Hematopoietic multipotent progenitor cell treated with erythropoietin and hydrocortisone succinate and interleukin-3 and kit ligand, for 8 days (in vitro differentiated cells): ENCODE data around the gene FEZ2.

Experiments used
- DNase-seq: peaks from one replicate; pipeline ENCODE4 v3.0.0-alpha.2; 2015

FEZ2 gene

DNA sequence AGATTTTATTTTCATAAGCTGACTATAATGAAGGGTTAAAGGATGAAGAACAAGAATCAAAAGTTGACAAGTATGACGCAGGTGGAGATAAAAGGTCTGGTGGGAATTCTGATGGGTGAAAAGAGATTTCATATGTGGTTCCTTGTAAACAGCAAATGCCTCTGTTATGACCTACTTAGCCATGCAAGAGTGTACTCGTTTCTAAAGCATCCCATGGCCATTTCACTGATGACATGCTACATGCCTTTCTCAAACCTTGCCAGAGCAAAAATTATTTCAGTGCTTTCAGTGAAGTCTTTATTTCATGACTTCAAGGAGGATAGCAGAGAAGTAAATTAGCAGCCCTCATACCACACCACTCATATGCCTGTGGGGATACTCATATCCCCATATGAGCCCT is 71.7 kb downstream of the FEZ2 start:
- no peak for DNase-seq

DNA sequence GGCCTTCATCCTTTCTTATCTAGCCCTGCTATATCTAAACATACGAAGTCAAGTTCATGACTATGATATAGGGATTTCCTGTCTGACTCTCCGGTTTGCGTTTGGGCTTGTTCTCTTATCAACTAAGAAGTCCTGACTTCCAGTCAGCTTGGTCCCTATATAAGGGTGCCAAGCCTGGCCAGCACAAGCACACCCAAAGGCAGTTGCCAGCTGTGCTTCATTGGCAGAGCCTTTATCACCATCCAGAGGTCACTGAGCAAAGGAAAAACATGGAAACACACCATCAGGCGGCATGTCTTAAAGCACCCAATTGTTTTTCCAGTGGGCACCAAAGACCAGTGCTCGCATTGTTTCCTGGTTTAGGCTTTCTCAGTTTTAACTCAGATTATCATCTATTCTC is 72.7 kb downstream of the FEZ2 start:
- no peak for DNase-seq

DNA sequence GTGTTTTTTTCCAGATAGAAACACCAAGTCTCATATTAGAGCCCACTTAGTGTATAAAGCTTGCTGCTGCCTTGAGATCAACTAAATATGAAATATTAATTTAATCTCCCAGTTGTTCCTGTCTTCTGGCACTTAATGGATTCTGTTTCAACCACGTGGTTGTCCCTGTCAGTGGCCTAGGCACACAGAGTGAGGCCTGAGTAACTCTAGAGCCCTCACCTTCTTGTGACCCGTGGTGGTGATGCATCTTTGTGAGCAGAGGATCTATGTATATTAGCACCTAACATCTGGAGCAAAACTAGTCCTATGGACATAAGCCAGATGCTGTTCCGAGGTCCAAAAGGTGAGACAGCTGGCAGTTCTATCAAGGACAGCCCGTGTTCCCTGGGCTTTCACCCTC is 74.8 kb downstream of the FEZ2 start:
- DNase-seq: no peak

DNA sequence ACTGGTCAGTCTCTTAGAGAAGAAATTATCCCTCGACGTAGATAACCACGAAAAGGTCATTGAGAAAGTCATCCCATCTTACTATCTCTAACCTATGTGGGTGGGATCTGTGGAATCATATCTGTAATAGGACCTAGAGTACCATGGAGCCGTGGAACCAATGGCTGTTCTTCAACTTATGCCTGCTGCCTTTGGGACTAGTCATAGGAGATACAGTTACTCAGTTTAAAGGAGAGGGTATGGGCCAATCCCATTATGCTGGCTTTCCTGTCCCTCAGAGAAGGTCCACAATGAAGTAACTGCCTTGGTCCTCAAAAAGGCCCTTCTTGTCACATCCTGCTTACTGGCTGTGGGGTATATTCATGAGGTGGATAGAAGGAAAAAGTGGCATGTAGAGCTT is 77.5 kb downstream of the FEZ2 start:
- no peak for DNase-seq

DNA sequence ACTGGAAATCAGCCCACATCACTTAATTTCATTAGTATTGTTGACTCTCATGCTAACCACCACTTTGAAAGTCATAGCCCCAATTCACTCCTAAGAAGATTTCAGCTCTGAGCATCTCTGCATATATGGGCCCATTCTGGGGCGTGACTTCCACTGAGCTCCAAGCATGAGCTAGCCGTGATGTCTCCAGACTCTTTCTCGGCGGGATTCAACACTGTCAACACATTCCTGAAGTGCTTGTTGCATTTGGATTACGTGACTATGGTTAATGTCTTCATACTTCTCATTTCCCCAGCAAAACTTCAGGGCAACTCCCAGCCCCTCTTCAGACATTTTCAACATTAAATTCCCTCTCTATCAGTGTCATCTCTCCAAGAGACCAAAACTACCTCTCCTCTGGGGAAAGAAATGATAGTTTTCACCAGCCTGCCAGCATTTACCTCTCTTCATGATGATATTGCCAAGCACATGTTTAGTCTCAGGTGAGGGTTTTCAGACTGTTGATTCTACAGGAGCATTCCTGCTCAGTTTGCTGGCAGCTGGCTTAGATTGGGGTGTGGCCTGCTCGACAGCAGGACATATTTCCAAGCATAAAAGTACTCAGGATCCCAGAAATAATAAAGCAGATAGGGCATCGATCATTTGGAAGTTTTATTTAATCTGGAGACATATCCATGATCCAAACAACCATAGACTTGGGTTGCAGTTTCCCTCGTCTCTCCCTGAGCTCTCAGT is 81.7 kb downstream of the FEZ2 start:
- DNase-seq: no peak

DNA sequence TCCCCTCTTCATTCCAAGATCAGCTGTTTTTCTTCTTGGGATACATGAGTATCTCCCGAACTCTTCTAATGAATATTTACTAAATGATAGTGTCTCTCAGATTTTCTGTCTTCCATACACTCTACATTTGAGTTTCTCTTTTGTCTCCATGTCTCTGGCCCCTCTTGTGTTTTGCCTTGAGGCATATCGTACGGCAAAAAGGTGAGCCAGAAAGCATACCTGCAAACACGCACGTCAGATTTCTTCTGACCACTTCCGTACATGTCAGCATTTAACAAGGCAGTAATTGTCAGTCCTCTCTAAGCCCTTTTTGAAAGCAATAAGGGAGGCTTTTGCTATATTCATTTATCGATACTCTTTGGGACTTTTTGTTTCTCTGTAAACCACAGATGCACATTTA is 82.4 kb downstream of the FEZ2 start:
- no peak for DNase-seq

DNA sequence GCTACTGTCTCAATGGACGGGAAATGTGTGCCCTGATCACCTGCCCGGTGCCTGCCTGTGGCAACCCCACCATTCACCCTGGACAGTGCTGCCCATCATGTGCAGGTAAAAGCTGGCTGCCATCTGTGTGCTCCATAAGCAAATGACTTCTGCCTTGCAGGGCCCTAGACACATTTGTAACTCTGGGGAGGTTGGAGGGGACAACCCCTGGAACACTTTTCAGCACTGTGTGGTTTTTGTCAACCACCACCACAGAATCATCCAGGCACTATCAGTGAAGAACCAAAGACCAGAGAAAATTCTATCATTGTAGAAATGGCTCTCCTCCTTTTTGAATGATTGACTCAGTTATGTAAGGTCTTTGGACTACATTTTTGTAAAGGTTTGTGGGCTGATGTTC is 84.3 kb downstream of the FEZ2 start:
- DNase-seq: no peak

DNA sequence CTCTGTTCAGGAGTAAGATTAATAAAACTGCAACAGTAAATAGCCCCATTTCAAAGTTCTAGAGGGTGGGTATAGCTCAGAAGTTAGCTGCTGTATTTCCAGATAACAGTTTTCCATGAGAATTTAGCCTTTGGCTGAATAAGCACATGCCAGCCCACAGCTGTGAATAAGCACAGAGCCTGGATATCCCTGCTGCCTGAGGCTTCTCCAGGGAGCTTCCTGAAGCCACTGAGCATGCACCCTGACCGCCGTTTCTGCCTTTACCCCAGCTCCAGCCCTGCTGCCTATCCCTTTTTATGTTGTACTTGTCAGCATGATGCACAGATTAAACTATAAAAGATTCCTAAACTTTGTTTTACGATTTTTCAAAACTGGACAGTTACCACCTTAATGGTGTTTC is 85.3 kb downstream of the FEZ2 start:
- DNase-seq: no peak

DNA sequence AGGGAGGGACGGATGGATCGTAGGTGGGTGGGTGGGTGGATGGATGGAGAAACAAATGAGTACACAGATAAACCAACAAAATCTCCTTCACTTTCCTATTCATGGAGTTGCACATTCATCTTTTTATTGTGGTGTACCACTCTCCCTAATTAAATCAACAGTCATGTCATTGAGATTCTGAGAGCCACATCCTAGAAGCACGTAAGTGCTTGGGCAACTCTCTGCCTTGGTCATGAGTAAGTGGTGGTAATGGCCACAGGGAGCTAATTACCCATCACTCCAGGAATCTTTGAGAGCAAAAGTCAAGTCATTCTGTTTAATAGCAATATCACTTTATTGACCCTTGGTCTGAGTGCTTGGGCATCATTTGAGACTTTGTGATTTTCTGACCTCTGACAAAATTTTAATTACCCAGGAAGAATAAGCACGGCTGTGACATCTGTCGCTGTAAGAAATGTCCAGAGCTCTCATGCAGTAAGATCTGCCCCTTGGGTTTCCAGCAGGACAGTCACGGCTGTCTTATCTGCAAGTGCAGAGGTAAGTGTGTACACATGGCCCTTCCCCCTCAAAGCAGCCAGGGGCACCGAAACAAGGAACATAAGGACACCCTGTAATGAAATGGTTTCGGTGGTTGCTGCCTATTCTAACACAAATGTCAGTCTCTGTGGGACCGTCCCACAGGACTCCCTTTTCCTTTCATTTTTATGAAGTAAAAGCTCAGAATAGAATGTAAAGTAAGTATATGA is 85.9 kb downstream of the FEZ2 start:
- DNase-seq: peak; percentile 35

DNA sequence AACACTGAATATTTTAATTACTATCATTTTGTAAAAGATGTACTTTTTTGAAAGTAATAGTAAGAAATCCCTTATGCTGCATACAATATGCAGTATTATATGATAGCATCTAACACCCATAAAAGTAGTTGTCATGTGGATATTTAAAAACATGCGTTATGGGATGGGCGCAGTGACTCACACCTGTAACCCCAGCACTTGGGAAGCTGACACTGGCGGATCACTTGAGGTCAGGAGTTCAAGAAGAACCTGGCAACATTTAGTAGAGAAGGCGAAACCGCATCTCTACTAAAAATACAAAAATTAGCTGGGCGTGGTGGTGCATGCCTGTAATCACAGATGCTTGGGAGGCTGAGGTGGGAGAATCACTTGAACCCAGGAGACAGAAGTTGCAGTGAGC is 88.9 kb downstream of the FEZ2 start:
- DNase-seq: no peak

DNA sequence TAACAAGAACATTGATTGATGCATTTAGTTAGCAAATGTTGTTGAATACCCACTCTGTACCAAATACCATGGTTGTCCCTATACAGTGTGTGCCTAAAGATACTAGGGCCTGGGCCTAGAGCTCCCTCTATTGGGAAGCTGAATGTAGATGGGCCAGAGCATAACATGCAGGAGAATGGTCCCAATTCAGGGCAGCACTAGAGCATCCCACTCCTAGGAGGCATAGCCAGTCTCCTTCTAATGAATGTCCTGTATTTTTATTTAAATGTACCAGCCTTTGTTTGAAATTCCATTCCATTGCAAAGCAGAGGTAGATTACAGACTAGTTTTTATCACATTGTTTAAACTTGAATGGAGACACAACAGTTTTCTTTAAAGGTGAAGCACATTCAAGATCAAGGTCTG is 90.6 kb downstream of the FEZ2 start:
- peak; percentile 66 for DNase-seq
